ENCODE data around the gene TATDN2. TPM values are rescaled to one million over a fixed set of nuclear protein-coding genes. Genes with fewer than 3 reads are reported as not detected.
"Not testable (repeated sequence)": the region's sequence is repeated elsewhere in the genome, so short reads cannot be mapped to it uniquely, and the experiment has no call there.

The TATDN2 gene
- total and polyA plus RNA-seq, 2 experiments from 2014 or later: 4.8 to 19.1 TPM

DNA sequence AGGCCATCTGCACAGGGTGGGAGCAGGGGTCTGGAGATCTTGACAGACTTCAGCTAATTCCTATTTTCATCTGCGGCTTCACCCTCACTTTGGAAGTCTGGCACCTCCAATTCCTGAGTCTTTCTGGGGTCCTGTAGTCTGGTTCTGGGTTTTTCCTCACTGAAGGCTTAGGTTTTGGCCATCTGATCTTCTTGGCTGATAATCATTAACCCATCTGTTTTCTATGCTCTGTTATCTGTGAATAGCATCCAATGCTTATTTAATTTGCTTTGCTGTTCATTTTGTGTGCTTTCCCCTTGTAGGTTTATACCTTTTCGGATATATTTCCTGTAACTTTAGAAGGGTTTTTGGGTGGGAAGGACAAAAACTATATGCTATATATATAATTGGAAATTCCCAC lies 17.6 kb downstream of the TATDN2 start (continued):
- TF ChIP-seq, protein P1, sequence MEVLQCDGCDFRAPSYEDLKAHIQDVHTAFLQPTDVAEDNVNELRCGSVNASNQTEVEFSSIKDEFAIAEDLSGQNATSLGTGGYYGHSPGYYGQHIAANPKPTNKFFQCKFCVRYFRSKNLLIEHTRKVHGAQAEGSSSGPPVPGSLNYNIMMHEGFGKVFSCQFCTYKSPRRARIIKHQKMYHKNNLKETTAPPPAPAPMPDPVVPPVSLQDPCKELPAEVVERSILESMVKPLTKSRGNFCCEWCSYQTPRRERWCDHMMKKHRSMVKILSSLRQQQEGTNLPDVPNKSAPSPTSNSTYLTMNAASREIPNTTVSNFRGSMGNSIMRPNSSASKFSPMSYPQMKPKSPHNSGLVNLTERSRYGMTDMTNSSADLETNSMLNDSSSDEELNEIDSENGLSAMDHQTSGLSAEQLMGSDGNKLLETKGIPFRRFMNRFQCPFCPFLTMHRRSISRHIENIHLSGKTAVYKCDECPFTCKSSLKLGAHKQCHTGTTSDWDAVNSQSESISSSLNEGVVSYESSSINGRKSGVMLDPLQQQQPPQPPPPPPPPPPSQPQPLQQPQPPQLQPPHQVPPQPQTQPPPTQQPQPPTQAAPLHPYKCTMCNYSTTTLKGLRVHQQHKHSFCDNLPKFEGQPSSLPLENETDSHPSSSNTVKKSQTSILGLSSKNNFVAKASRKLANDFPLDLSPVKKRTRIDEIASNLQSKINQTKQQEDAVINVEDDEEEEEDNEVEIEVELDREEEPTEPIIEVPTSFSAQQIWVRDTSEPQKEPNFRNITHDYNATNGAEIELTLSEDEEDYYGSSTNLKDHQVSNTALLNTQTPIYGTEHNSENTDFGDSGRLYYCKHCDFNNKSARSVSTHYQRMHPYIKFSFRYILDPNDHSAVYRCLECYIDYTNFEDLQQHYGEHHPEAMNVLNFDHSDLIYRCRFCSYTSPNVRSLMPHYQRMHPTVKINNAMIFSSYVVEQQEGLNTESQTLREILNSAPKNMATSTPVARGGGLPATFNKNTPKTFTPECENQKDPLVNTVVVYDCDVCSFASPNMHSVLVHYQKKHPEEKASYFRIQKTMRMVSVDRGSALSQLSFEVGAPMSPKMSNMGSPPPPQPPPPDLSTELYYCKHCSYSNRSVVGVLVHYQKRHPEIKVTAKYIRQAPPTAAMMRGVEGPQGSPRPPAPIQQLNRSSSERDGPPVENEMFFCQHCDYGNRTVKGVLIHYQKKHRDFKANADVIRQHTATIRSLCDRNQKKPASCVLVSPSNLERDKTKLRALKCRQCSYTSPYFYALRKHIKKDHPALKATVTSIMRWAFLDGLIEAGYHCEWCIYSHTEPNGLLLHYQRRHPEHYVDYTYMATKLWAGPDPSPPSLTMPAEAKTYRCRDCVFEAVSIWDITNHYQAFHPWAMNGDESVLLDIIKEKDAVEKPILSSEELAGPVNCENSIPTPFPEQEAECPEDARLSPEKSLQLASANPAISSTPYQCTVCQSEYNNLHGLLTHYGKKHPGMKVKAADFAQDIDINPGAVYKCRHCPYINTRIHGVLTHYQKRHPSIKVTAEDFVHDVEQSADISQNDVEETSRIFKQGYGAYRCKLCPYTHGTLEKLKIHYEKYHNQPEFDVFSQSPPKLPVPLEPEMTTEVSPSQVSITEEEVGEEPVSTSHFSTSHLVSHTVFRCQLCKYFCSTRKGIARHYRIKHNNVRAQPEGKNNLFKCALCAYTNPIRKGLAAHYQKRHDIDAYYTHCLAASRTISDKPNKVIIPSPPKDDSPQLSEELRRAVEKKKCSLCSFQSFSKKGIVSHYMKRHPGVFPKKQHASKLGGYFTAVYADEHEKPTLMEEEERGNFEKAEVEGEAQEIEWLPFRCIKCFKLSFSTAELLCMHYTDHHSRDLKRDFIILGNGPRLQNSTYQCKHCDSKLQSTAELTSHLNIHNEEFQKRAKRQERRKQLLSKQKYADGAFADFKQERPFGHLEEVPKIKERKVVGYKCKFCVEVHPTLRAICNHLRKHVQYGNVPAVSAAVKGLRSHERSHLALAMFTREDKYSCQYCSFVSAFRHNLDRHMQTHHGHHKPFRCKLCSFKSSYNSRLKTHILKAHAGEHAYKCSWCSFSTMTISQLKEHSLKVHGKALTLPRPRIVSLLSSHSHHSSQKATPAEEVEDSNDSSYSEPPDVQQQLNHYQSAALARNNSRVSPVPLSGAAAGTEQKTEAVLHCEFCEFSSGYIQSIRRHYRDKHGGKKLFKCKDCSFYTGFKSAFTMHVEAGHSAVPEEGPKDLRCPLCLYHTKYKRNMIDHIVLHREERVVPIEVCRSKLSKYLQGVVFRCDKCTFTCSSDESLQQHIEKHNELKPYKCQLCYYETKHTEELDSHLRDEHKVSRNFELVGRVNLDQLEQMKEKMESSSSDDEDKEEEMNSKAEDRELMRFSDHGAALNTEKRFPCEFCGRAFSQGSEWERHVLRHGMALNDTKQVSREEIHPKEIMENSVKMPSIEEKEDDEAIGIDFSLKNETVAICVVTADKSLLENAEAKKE (CRISPR knock-in tag; IDR thresholded peaks at IDR 0.05): no peak
- no peak for TF ChIP-seq NANOG (IDR thresholded peaks at IDR 0.05; ENCODE audit: borderline replicate concordance)
- TF ChIP-seq, protein P2, sequence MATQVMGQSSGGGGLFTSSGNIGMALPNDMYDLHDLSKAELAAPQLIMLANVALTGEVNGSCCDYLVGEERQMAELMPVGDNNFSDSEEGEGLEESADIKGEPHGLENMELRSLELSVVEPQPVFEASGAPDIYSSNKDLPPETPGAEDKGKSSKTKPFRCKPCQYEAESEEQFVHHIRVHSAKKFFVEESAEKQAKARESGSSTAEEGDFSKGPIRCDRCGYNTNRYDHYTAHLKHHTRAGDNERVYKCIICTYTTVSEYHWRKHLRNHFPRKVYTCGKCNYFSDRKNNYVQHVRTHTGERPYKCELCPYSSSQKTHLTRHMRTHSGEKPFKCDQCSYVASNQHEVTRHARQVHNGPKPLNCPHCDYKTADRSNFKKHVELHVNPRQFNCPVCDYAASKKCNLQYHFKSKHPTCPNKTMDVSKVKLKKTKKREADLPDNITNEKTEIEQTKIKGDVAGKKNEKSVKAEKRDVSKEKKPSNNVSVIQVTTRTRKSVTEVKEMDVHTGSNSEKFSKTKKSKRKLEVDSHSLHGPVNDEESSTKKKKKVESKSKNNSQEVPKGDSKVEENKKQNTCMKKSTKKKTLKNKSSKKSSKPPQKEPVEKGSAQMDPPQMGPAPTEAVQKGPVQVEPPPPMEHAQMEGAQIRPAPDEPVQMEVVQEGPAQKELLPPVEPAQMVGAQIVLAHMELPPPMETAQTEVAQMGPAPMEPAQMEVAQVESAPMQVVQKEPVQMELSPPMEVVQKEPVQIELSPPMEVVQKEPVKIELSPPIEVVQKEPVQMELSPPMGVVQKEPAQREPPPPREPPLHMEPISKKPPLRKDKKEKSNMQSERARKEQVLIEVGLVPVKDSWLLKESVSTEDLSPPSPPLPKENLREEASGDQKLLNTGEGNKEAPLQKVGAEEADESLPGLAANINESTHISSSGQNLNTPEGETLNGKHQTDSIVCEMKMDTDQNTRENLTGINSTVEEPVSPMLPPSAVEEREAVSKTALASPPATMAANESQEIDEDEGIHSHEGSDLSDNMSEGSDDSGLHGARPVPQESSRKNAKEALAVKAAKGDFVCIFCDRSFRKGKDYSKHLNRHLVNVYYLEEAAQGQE (IDR thresholded peaks at IDR 0.05; ENCODE audit: unreplicated experiment): no peak
- TF ChIP-seq ZNF114 (CRISPR knock-in tag; IDR thresholded peaks at IDR 0.05): no peak
- TF ChIP-seq ZNF331 (CRISPR knock-in tag; IDR thresholded peaks at IDR 0.05; ENCODE audit: low read depth): no peak

DNA sequence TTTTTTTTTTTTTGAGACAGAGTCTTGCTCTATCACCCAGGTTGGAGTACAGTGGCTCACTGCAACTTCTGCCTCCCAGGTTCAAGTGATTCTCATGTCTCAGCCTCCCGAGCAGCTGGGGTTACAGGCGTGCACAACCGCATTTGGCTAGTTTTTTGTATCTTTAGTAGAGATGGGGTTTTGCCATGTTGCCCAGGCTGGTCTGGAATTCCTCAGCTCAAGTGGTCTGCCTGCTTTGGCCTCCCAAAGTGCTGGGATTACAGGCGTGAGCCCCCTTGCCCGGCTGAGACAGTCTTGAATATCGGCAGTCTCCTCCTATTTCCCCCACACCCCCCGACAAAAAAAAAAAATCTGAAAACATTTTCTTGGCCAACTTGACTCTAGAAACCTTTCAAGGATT lies 18.7 kb downstream of the TATDN2 start:
- not testable (repeated sequence) for H3K4me3 Mint-ChIP-seq; H2AFZ ChIP-seq; H3K27me3 ChIP-seq (ENCODE audit: insufficient read depth); H3K27ac Mint-ChIP-seq; H3F3A ChIP-seq (replicated peaks; ENCODE audit: low read depth); H3K4me3 ChIP-seq; DNase-seq (ENCODE audit: low spot score); H3K9me2 ChIP-seq (ENCODE audit: insufficient read depth); H3K27ac ChIP-seq (ENCODE audit: low read depth); H3K4me2 ChIP-seq; H3K27me3 Mint-ChIP-seq (ENCODE audit: insufficient read depth, low read depth, poor library complexity); ATAC-seq; H4K20me1 ChIP-seq (replicated peaks; ENCODE audit: insufficient read depth); H3K9me3 Mint-ChIP-seq; H3K4me1 ChIP-seq (ENCODE audit: insufficient read depth)
- Histone ChIP-seq H3K79me2 (replicated peaks; ENCODE audit: insufficient read depth) (peaks cover 62% of the 10 kb centered on the region), H3K36me3 (ENCODE audit: insufficient read depth) (peaks cover 11% of the 10 kb centered on the region; the same call in 1 of the 2 replicates)
- Mint-ChIP-seq H3K4me1 (peaks cover 11% of the 10 kb centered on the region), H3K36me3 (ENCODE audit: low read depth) (peaks cover 41% of the 10 kb centered on the region)

Data from GM23338 (cell line).